IMR-90 (cell line): ENCODE results near the gene KXD1. TPM values are rescaled to one million over a fixed set of nuclear protein-coding genes. Genes with fewer than 3 reads are reported as not detected.

Experiments used
- ATAC-seq: fragments of 200-7000 bp; cut with Tn5 transposase; 2 replicates; pipeline ENCODE4 v1.9.1; 2020; ENCODE audit warnings: low read depth, mild to moderate bottlenecking, moderate library complexity
- BruUV-seq: library from RNA; stranded (reverse); fragments of 400-500 nt; replicated peaks from 2 replicates; lab custom pipeline; 2021; lab: Mats Ljungman, UMichigan
- CTCF ChIA-PET: fragments of 300-600 bp; formaldehyde crosslinking; extraction: SDS; loops from one replicate; lab custom pipeline; 2021; ENCODE audit warnings: antibody characterized with exemption; lab: Yijun Ruan, JAX
- POLR2A ChIA-PET: fragments of 300-600 bp; sonication (Branson Sonifier 250); formaldehyde crosslinking; loops from one replicate; lab custom pipeline; 2022; ENCODE audit warnings: antibody characterized with exemption; ENCODE audit not compliant: unreplicated experiment; lab: Charles Lee
- DNase-seq: peaks from one replicate; pipeline ENCODE4 v3.0.0; 2013
- H2AFZ ChIP-seq: replicated peaks from 2 replicates; pipeline ENCODE3; 2013; ENCODE audit warnings: low read length, mild to moderate bottlenecking; ENCODE audit not compliant: poor library complexity
- H2AK5ac ChIP-seq: 2 replicates; pipeline ENCODE4 v1.6.1; 2013; ENCODE audit warnings: low read depth, low read length, inconsistent platforms
- H2AK9ac ChIP-seq: replicated peaks from 2 replicates; pipeline ENCODE3; 2013; ENCODE audit warnings: mild to moderate bottlenecking, low read depth, low read length, moderate library complexity; ENCODE audit not compliant: poor library complexity
- H2BK120ac ChIP-seq: 2 replicates; pipeline ENCODE4 v1.6.1; 2013; ENCODE audit warnings: low read depth, low read length, inconsistent platforms
- H2BK15ac ChIP-seq: 3 replicates; pipeline ENCODE4 v1.6.1; 2013; ENCODE audit warnings: low read depth, low read length, inconsistent platforms
- H2BK20ac ChIP-seq: 2 replicates; pipeline ENCODE4 v1.6.1; 2013; ENCODE audit warnings: low read depth, mild to moderate bottlenecking, inconsistent platforms, low read length, moderate library complexity
- H2BK5ac ChIP-seq: 2 replicates; pipeline ENCODE4 v1.6.1; 2013; ENCODE audit warnings: mild to moderate bottlenecking, low read depth, low read length, inconsistent platforms; ENCODE audit not compliant: poor library complexity, severe bottlenecking
- H3K14ac ChIP-seq: replicated peaks from 2 replicates; pipeline ENCODE4 v1.6.1; 2013; ENCODE audit warnings: low read depth, low read length, inconsistent platforms
- H3K18ac ChIP-seq: 2 replicates; pipeline ENCODE4 v1.6.1; 2013; ENCODE audit warnings: low read depth, low read length, control low read depth
- H3K23ac ChIP-seq: 2 replicates; pipeline ENCODE4 v1.6.1; 2013; ENCODE audit warnings: low read depth, low read length, inconsistent platforms
- H3K27ac ChIP-seq: 2 replicates; pipeline ENCODE4 v1.5.1; 2013; ENCODE audit warnings: mild to moderate bottlenecking, control low read depth, low read length; ENCODE audit not compliant: insufficient read depth
- H3K27me3 ChIP-seq: 2 replicates; pipeline ENCODE4 v1.6.1; 2013; ENCODE audit warnings: low read length; ENCODE audit not compliant: control insufficient read depth, insufficient read depth
- H3K36me3 ChIP-seq: 2 replicates; pipeline ENCODE4 v1.6.1; 2013; ENCODE audit warnings: low read length, mixed read lengths; ENCODE audit not compliant: control insufficient read depth, insufficient read depth
- H3K4ac ChIP-seq: 2 replicates; pipeline ENCODE4 v1.6.1; 2013; ENCODE audit warnings: low read depth, low read length, inconsistent platforms
- H3K4me1 ChIP-seq: 2 replicates; pipeline ENCODE4 v1.6.1; 2013; ENCODE audit warnings: low read length, mixed read lengths; ENCODE audit not compliant: control insufficient read depth, insufficient read depth
- H3K4me2 ChIP-seq: 2 replicates; pipeline ENCODE4 v1.6.1; 2013; ENCODE audit warnings: low read depth, mild to moderate bottlenecking, control low read depth, low read length, moderate library complexity
- H3K4me3 ChIP-seq: 2 replicates; pipeline ENCODE4 v1.5.1; 2013; ENCODE audit warnings: low read depth, mild to moderate bottlenecking, control low read depth, low read length, moderate library complexity; ENCODE audit not compliant: insufficient read depth
- H3K56ac ChIP-seq: 2 replicates; pipeline ENCODE4 v1.6.1; 2013; ENCODE audit warnings: low read length, inconsistent platforms; ENCODE audit not compliant: insufficient read depth; ENCODE audit errors: extremely low read depth
- H3K79me1 ChIP-seq, 2 experiments: 2 replicates each; pipeline ENCODE4 v1.6.1; 2013; ENCODE audit warnings: low read length in 2 of 2, inconsistent platforms in 1 of 2, low read depth in 1 of 2
- H3K9ac ChIP-seq: 2 replicates; pipeline ENCODE4 v1.6.1; 2013; ENCODE audit warnings: low read depth, low read length, control low read depth
- H3K9me1 ChIP-seq: 2 replicates; pipeline ENCODE4 v1.6.1; 2013; ENCODE audit warnings: low read length, inconsistent platforms; ENCODE audit not compliant: insufficient read depth
- H3K9me3 ChIP-seq: 2 replicates; pipeline ENCODE4 v1.6.1; 2013; ENCODE audit warnings: low read length; ENCODE audit not compliant: control insufficient read depth, insufficient read depth
- H4K20me1 ChIP-seq: 2 replicates; pipeline ENCODE4 v1.6.1; 2013; ENCODE audit warnings: low read length, inconsistent platforms; ENCODE audit not compliant: insufficient read depth
- H4K5ac ChIP-seq: 2 replicates; pipeline ENCODE4 v1.6.1; 2013; ENCODE audit warnings: mild to moderate bottlenecking, low read depth, low read length, control low read depth
- H4K8ac ChIP-seq, 2 experiments: 2 replicates each; pipeline ENCODE4 v1.6.1; 2013; ENCODE audit warnings: low read depth in 2 of 2, low read length in 2 of 2, control low read depth in 1 of 2, inconsistent platforms in 1 of 2
- H4K91ac ChIP-seq: 2 replicates; pipeline ENCODE4 v1.6.1; 2013; ENCODE audit warnings: low read depth, low read length, inconsistent platforms; ENCODE audit not compliant: insufficient read depth
- BHLHE40 ChIP-seq: fragments of 150-350 bp; IDR thresholded peaks from 2 replicates; pipeline ENCODE4 v1.6.1; 2016; ENCODE audit warnings: mild to moderate bottlenecking, low read depth, low read length
- CEBPB ChIP-seq: IDR thresholded peaks from 2 replicates; pipeline ENCODE4 v1.6.1; 2012; ENCODE audit warnings: low read depth, low read length, improper control_type of control experiment
- CHD1 ChIP-seq: IDR thresholded peaks from 2 replicates; pipeline ENCODE4 v1.6.1; 2012; ENCODE audit warnings: low read depth, low read length, improper control_type of control experiment
- CTCF ChIP-seq: conservative IDR thresholded peaks from 2 replicates; pipeline ENCODE4 v1.5.1; 2012; ENCODE audit warnings: mild to moderate bottlenecking, low read depth, low read length, improper control_type of control experiment
- FOS ChIP-seq: fragments of 150-350 bp; IDR thresholded peaks from 2 replicates; pipeline ENCODE4 v1.6.1; 2016; ENCODE audit warnings: low read depth, low read length
- MAFK ChIP-seq: IDR thresholded peaks from 2 replicates; pipeline ENCODE4 v1.6.1; 2012; ENCODE audit warnings: low read depth, low read length, improper control_type of control experiment
- MAZ ChIP-seq: IDR thresholded peaks from 2 replicates; pipeline ENCODE4 v1.6.1; 2012; ENCODE audit warnings: low read depth, mild to moderate bottlenecking, low read length, improper control_type of control experiment, moderate library complexity, borderline replicate concordance
- MXI1 ChIP-seq: IDR thresholded peaks from 2 replicates; pipeline ENCODE4 v1.6.1; 2012; ENCODE audit warnings: low read depth, mild to moderate bottlenecking, low read length, moderate library complexity, borderline replicate concordance
- NFE2L2 ChIP-seq: fragments of 150-350 bp; IDR thresholded peaks from 2 replicates; pipeline ENCODE4 v1.6.1; 2016; ENCODE audit warnings: low read depth, mild to moderate bottlenecking, low read length
- POLR2A ChIP-seq: IDR thresholded peaks from 2 replicates; pipeline ENCODE4 v1.6.1; 2012; ENCODE audit warnings: mild to moderate bottlenecking, low read depth, low read length
- RAD21 ChIP-seq: IDR thresholded peaks from 2 replicates; pipeline ENCODE4 v1.6.1; 2012; ENCODE audit warnings: low read length, improper control_type of control experiment
- RCOR1 ChIP-seq: IDR thresholded peaks from 2 replicates; pipeline ENCODE4 v1.6.1; 2012; ENCODE audit warnings: mild to moderate bottlenecking, low read length, improper control_type of control experiment; ENCODE audit not compliant: insufficient replicate concordance
- RFX5 ChIP-seq: IDR thresholded peaks from 2 replicates; pipeline ENCODE4 v1.8.0; 2012; ENCODE audit warnings: low read depth, mild to moderate bottlenecking, low read length, moderate library complexity
- SMC3 ChIP-seq: fragments of 150-350 bp; IDR thresholded peaks from 2 replicates; pipeline ENCODE4 v1.6.1; 2016; ENCODE audit warnings: low read depth, mild to moderate bottlenecking, antibody characterized with exemption, low read length, moderate library complexity
- USF2 ChIP-seq: fragments of 150-350 bp; IDR thresholded peaks from 2 replicates; pipeline ENCODE4 v1.6.1; 2017; ENCODE audit warnings: mild to moderate bottlenecking, antibody characterized with exemption, low read length, low read depth
- WGBS, 2 experiments: methylation state at CpG; one replicate each; pipeline versions ENCODE4 v1.1.5 to v1.1.7; 2013; ENCODE audit warnings: missing lambda C conversion rate in 2 of 2; ENCODE audit not compliant: insufficient read length in 1 of 2; ENCODE audit errors: extremely low coverage in 2 of 2; 5-methylcytosine and 5-hydroxymethylcytosine counted together
- dilution Hi-C: fragments of 300-500 bp; cut with HindIII; formaldehyde crosslinking; loops from one replicate; pipeline ENCODE4 v1.14.3; 2018; ENCODE audit warnings: low sequenced_read_pairs; ENCODE audit not compliant: unreplicated experiment
- in situ Hi-C: fragments of 300-500 bp; cut with MboI; formaldehyde crosslinking; loops from 3 replicates; pipeline ENCODE4 v1.14.3; 2019; ENCODE audit warnings: low sequenced_read_pairs, inconsistent platforms, mixed read lengths
- intact Hi-C: fragments of 100-400 bp; cut with micrococcal nuclease; formaldehyde crosslinking; loops from 2 replicates; pipeline ENCODE4 v1.10.0; 2022
- polyA plus RNA-seq, 3 experiments: library from polyadenylated mRNA; depleted of rRNA; stranded (reverse); fragments of >200 nt; gene quantifications; 2 replicates each; pipeline ENCODE4 v1.2.3, GENCODE V29; 2012; ENCODE audit warnings: low replicate concordance in 1 of 3
- total RNA-seq: library from RNA; depleted of rRNA; stranded (reverse); fragments of >200 nt; gene quantifications from 2 replicates; pipeline ENCODE4 v1.2.3, GENCODE V29; 2012

KXD1 gene
- total and polyA plus RNA-seq, 2 of the 4 experiments (the other 2 are of a cell fraction), result 66.7 to 196 TPM

GRCh38 chr19:18522124-18522861, 35.4 kb upstream of the KXD1 start:
- H3K14ac ChIP-seq, result peak overlapping the region; percentile 44
- H3K9me1 ChIP-seq, result peaks cover 9% of the 10 kb centered on the region
- H2BK120ac ChIP-seq, result 0 out of 2 replicates have a peak overlapping the region, but pooled peaks have one; percentile 0
- H4K8ac ChIP-seq, result peak overlapping the region; percentile 13 to 83
- no peaks in the 10 kb centered on the region for H3K36me3 ChIP-seq
- ChIA-PET CTCF (no interaction called here), POLR2A (no interaction called here)
- dilution Hi-C loops, result no loop called here
- H3K4me1 ChIP-seq, result peaks cover 2% of the 10 kb centered on the region; the same call in 1 of the 2 replicates
- peak overlapping the region; percentile 99 for H2AK9ac ChIP-seq
- H3K4me3 ChIP-seq, result no peak overlapping the region; the same call in none of the 2 replicates
- intact Hi-C loops, result loop anchor here (1.0 kb wide), 1 partner anchor 35 kb away; the partner anchor contains the start of gene KXD1
- peaks cover 0 to 32% of the 10 kb centered on the region in 2 experiments; a peak in 2 of 4 replicates for H3K79me1 ChIP-seq
- peak overlapping the region; percentile 53 for H3K4me2 ChIP-seq
- H2BK5ac ChIP-seq, result peak overlapping the region; percentile 47
- in situ Hi-C loops, result no loop called here
- peak overlapping the region; percentile 2 for H3K4ac ChIP-seq
- H2AFZ ChIP-seq, result peak overlapping the region; percentile 95
- no peak overlapping the region for H3K18ac ChIP-seq
- H4K20me1 ChIP-seq, result peaks cover 34% of the 10 kb centered on the region
- 0% methylated on average over 12 of the region's 51 CpGs; no CpG with 5 or more reads in 1 of the 2 experiments for WGBS, 2 experiments
- H4K91ac ChIP-seq, result no peak overlapping the region
- H3K56ac ChIP-seq, result no peak overlapping the region
- H3K23ac ChIP-seq, result no peak overlapping the region
- peak; percentile 100 for DNase-seq
- H3K27ac ChIP-seq, result peak overlapping the region; percentile 34; the same call in 1 of the 2 replicates
- peak overlapping the region; percentile 16; the same call in 1 of the 2 replicates for H3K9ac ChIP-seq
- BruUV-seq, result no TSS peak
- no peaks in the 10 kb centered on the region for H3K9me3 ChIP-seq
- peak; percentile 90 for ATAC-seq
- no peaks in the 10 kb centered on the region for H3K27me3 ChIP-seq
- no peak overlapping the region for H2BK15ac ChIP-seq
- H4K5ac ChIP-seq, result peak overlapping the region; percentile 29
- no peak overlapping the region for H2BK20ac ChIP-seq
- H2AK5ac ChIP-seq, result 0 out of 2 replicates have a peak overlapping the region, but pooled peaks have one; percentile 59
- TF ChIP-seq RCOR1 (no peak), RAD21 (no peak), RFX5 (no peak), NFE2L2 (peak; percentile 67; the same call in 1 of the 2 replicates), USF2 (peak; percentile 72), SMC3 (no peak), CHD1 (0 out of 2 replicates have a peak, but pooled peaks have one; percentile 25), MAFK (peak; percentile 53; the same call in 1 of the 2 replicates), POLR2A (no peak), FOS (0 out of 2 replicates have a peak, but pooled peaks have one; percentile 51), MAZ (peak; percentile 71), CTCF (peak; percentile 34), MXI1 (peak; percentile 68; the same call in 1 of the 2 replicates), CEBPB (peak; percentile 12; the same call in 1 of the 2 replicates), BHLHE40 (no peak; the same call in 1 of the 2 replicates)
